ENCODE results near the gene ARHGAP15.

GRCh38 chr2:143796051-143796450, 666.8 kb downstream of the ARHGAP15 start:
- TF ChIP-seq, protein P1, sequence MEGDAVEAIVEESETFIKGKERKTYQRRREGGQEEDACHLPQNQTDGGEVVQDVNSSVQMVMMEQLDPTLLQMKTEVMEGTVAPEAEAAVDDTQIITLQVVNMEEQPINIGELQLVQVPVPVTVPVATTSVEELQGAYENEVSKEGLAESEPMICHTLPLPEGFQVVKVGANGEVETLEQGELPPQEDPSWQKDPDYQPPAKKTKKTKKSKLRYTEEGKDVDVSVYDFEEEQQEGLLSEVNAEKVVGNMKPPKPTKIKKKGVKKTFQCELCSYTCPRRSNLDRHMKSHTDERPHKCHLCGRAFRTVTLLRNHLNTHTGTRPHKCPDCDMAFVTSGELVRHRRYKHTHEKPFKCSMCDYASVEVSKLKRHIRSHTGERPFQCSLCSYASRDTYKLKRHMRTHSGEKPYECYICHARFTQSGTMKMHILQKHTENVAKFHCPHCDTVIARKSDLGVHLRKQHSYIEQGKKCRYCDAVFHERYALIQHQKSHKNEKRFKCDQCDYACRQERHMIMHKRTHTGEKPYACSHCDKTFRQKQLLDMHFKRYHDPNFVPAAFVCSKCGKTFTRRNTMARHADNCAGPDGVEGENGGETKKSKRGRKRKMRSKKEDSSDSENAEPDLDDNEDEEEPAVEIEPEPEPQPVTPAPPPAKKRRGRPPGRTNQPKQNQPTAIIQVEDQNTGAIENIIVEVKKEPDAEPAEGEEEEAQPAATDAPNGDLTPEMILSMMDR (conservative IDR thresholded peaks at IDR 0.05; ENCODE audit: low read depth in 2 of 2) = no peak
- no peak for TF ChIP-seq POLR2AphosphoS5 (IDR thresholded peaks at IDR 0.05; ENCODE audit: low read depth)
- TF ChIP-seq EZH2 (IDR thresholded peaks at IDR 0.05; ENCODE audit: low read depth, unreplicated experiment) = no peak
- TF ChIP-seq REST (IDR thresholded peaks at IDR 0.05; ENCODE audit: unreplicated experiment) = no peak
- no peak for TF ChIP-seq CREB1 (CRISPR knock-in tag; IDR thresholded peaks at IDR 0.05; ENCODE audit: low read depth)
- no peak for TF ChIP-seq NANOG (IDR thresholded peaks at IDR 0.05; ENCODE audit: borderline replicate concordance)
- TF ChIP-seq ZNF114 (CRISPR knock-in tag; IDR thresholded peaks at IDR 0.05) = no peak
- no peak for TF ChIP-seq EZH2phosphoT487 (IDR thresholded peaks at IDR 0.05; ENCODE audit: unreplicated experiment)
- TF ChIP-seq JUNB (IDR thresholded peaks at IDR 0.05; ENCODE audit: unreplicated experiment) = no peak
- TF ChIP-seq, protein P2, sequence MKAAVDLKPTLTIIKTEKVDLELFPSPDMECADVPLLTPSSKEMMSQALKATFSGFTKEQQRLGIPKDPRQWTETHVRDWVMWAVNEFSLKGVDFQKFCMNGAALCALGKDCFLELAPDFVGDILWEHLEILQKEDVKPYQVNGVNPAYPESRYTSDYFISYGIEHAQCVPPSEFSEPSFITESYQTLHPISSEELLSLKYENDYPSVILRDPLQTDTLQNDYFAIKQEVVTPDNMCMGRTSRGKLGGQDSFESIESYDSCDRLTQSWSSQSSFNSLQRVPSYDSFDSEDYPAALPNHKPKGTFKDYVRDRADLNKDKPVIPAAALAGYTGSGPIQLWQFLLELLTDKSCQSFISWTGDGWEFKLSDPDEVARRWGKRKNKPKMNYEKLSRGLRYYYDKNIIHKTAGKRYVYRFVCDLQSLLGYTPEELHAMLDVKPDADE (IDR thresholded peaks at IDR 0.05) = no peak
- no peak for TF ChIP-seq STAT1 (IDR thresholded peaks at IDR 0.05; ENCODE audit: unreplicated experiment)
- no peak for TF ChIP-seq ZNF331 (CRISPR knock-in tag; IDR thresholded peaks at IDR 0.05; ENCODE audit: low read depth)

All from GM23338 (cell line).